Fibroblast of the conjunctiva (primary cell): ENCODE results near the gene SIL1.
"Not testable (repeated sequence)": the region's sequence is repeated elsewhere in the genome, so short reads cannot be mapped to it uniquely, and the experiment has no call there.

Experiments
- DNase-seq: peaks from one replicate; pipeline ENCODE4 v3.0.0-alpha.2; 2010; ENCODE audit warnings: low read depth

The SIL1 gene

DNA sequence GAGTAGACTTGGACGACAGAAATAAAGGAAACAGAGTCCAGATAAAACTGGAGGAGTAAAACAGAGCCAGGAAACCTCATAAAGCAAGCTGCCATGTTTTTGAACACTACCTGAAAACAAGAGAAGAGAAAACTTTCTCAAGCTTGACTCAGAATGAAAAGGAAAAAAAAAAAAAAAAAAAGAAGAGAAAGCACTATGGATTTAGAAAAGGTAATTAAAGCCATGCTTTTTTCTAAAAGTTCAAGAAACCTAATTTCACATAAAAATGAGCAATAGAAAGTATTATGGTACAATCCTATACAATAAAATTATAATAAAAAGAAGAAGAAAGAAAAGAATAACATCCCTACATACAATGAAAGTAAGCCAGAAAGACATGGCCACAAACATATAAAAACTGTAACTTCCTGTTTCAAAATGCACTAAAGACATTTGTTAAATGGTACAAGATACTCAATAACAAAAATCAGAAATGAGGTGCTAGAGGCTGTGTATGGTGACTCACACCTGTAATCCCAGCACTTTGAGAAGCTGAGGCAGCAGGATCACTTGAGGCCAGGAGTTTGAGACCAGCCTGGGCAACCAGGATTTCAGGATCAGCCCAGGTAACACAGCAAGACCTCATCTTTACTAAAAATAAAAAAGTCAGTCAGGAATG, 129.5 kb downstream of the SIL1 start:
- DNase-seq = no peak

DNA sequence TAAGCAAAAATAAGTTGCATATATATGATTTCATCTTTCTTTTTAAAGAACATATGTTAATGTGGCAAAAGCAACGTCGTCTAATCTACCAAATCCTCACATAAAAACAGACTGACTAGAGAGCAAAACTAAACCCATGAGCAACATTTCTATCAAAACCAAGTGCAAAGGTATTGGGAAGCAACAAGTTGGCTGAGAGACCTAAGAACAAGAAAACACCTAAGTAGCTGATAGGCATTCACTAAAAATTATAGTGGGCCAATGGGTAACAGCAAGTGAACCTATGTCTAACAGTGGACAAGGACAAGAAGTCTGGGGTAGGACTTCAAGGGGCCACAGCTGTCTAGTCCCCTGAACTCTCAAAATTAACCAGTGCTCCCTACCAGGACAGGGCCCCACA, 130.1 kb downstream of the SIL1 start:
- no peak for DNase-seq

DNA sequence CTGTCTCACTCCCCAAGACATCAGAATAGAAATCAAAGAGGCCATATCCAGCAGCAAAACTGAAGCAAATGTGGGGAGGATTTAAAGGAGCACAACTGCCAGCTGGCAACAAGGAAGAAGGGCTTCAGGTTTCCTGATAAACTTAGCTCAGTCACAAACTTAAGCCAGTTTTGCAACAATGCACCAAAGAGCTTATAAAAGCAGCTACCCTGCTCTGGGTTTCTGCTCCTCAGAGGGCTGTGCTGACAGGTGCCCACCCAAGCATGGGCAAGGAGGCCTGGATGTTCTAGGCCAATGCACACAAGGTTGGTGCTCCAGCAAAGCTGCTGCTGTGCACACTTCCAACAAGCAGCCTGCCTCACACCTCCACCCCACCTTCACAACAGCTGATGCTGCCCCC, 132.9 kb downstream of the SIL1 start:
- peak; percentile 9 for DNase-seq

DNA sequence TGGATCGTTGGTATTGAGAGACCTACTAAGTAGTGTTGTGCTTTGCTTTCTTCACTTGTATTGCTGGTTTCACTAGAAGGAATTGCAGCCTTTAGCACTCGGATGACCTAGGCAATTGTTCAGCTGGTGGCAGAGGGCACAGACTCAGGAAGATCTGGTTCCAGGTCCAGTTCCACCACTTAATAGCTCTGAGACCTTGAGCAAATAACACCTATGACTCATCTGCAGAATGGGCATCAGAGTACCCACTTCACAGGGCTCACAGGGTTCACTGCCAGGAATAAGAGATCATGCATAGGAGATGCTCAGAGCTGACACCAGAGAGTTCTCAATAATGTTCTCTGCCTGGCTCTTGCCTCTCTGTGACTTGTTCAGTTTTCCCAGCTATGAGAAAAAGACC, 133.6 kb downstream of the SIL1 start:
- DNase-seq = no peak

DNA sequence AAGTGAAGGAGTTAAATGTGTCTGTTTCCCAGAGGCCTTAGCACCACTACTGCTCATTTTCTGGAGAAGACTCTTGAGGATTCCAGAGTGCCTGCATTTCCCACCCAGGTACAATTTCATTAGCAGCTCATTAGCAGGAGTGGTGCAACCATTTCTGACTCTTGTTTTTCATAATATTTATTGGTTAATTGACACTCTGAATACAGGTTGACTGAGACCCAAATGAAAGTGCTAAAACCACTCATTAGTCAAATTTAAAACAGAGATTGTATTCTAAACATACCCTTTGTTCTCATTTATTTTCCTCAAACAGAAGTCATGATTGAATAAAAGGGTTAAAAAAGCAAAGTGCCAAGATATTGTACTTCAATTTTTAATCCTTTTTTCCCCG, 134.5 kb downstream of the SIL1 start:
- no peak for DNase-seq

DNA sequence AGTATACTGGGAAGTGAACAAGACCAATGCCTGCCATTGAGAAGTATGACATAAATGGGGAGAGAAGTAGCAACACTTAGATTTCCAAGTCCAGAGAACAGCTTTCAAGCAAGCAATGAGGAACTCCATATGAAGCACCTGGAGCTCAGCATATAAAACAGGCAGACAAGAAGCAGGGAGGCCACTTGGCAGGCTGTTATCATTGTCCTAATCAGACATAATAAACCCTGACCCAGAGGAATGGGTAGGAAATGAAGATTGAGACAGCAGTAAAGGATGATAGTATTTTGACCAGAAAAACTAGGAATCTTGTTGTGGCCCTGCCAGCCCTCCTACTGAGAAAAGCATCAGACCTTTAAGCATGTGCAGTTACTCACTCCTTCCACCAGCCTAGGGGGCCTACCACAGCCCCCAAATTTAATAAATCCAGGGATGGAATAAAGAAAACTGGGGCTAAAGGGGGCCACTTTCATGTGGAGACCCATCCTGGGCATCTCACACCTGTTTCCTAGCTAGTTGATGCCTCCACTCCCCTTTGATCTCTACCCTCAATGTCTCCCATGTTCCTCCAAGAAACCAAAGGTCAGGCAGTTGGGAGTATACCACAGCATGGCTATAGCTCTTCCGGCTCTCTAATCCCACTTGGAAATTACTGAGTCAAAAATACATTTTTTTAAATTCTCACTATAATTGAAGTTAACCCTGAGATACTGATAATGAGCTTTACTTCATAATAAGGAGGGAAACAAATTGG, 135.1 kb downstream of the SIL1 start:
- DNase-seq = no peak

DNA sequence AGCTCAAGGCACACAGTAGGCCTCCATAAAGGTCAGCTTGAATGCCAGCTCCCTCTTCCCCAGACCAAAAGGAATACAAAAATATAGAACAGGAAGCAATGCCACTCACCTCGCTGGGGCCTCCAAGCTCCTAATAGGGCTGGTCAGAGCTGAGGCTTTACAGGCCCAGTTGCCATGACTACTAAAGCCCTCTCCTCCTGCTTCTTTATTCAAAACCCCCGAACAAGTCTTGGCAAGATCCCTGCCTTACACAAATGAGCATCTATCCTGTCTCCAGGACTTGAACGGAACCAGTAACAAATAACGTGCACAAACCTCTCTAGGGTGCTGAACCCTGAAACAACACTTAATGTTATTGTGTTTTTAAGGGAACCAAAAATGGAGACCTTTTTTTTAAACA, 136.3 kb downstream of the SIL1 start:
- DNase-seq = peak; percentile 5

DNA sequence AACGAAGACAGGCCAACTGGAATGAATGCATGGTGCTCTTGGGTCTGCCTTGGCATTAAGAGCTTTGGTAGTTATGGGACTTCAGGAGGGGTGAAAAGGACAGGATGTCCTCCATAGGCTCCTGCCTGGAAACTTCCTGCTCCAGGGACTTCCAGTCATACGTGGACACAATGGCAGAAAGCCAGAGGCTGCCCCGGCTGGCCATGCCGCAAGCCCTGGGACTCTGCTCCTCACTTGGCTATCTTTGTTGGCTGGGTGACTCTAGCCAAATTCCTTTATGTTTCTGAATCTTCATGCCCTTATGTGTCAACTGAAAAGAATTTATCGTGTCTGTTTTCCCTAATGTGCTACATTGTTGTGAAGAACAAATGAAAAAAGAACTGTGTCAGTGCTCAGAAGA, 136.9 kb downstream of the SIL1 start:
- DNase-seq = peak; percentile 39

DNA sequence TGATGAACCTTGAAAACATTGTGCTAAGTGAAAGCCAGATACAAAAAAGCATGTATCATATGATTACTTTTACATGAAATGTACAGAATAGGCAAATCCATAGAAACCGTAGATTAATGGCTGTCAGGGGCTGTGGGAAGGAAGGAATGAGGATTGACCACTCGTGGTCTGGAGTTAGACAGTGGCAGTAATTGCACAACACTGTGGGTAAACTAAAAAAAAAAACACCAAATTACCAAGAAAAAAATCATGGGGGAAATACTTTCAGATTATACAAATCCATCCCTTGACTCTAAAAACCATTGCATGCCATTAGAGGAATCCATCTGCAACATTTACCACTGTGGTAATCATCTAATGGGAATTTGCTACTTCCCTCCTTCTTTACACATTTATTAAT, 140.0 kb downstream of the SIL1 start:
- DNase-seq = no peak

DNA sequence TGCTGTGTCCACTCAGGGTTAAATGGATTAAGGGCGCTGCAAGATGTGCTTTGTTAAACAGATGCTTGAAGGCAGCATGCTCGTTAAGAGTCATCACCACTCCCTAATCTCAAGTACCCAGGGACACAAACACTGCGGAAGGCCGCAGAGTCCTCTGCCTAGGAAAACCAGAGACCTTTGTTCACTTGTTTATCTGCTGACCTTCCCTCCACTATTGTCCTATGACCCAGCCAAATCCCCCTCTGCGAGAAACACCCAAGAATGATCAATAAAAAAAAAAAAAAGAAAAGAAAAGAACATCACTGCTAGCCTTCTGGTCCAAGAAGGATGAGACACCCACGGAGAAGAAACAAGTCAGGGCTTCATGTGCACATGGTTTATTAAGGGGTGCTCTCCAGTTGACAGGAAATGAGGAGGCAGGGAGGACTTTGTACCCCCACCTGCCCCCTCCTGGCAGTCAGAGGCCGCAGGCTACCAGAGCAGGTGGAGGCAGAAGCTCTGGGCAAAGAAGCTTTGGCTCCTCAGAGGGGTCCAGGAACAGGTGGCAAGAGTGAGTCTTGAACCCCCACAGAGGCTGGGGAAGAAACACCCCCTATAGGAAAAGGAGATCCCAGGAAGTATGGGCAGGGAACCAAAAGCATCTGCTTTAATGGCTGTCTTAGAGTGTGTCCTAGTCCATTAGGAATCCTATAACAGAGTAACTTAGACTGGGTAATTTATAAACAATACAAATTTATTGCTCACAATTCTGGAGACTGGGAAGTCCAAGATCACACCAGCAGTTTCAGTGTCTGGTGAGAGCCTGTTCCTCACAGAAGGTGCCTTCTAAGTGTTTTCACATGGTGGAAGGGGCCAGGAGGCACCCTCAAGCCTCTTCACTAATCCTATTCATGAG, 140.9 kb downstream of the SIL1 start:
- not testable (repeated sequence) for DNase-seq

DNA sequence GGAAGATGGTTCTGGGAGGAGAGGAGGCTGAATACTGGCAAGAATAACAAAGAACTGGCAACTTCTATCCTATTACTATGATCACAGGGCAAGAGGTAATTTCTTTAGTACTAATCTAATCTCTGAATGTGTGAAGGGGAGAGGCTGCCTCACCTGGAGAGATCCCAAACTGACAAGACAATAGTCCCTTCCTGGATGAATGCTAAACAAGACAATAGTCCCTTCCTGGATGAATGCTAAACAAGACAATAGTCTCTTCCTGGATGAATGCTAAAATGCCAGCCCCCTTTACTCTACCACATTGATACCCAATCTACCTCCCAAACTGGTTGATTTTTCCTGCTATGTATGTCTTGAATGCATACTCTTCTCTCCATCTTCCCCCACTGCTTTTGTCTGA, 145.2 kb downstream of the SIL1 start:
- no peak for DNase-seq

DNA sequence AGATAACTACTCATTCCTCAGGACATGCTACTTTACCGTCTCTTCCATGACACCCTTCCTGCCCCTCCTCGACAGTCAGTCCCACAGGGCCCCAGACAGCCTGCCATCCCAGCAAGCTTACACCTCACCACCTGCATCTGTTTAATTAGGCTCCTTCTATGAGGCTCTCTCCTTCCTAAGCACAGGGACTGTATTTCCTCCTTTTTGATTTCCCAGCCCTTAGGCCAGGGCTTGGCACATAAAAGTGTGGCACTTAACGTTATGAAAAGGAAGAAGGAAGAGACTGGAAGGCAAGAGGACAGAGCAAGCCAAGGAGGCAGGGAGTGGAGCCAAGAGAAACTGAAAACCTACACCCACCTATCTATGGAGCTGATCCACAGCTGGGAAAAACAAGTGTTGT, 146.8 kb downstream of the SIL1 start:
- no peak for DNase-seq

DNA sequence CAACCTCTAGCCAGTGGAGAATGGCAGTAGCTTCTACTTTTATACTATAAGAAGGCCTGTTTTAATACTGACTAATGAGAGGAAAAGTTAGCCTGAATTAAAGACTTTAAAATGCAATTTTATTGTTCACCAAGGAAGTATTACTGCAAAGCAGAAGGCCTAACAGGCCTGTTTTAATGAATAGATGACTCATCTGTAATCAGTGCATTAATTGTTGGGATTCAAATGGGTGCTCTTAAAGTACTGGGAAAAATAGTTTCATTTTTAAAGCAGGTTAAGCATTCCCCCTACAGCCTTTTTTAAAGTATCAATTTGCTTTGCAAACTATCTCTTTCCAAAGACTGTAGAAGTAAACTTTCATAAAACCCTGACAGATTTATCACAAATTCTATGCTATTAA, 147.7 kb downstream of the SIL1 start:
- no peak for DNase-seq

DNA sequence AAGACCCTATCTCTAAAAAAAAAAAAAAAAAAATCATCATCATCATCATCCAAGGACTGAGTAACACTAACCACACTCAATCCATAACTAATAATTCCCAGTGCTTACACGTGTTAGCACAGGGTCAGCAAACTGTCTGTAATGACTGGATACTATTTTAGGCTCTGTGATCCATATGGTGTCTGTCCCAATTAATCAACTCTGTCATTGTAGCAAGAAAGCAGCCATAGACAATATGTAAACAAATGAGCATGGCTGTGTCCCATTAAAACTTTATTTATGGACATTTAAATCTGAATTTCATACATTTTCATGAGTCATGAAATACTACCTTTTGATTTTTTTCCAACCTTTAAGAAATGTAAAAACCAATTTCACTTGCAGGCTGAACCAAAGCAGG, 148.4 kb downstream of the SIL1 start:
- no peak for DNase-seq

DNA sequence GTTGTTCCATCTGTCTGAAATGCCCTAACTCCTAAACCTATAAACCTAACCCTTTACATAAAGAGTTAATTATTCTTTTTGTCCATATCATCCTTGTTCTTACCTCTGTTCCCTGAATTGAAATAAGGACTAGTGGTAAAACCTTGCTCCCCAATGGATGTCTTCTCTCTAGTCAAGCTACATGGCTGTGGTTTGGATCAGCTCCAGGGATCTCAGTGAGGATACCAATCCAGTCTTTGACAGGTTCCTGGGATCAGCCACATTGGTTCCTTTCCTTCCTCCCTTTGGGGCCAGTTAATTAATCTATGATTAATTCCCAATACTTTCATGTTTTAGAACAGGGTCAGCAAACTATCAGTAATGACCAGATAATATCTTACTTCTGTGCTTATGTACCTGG, 151.6 kb downstream of the SIL1 start:
- no peak for DNase-seq

DNA sequence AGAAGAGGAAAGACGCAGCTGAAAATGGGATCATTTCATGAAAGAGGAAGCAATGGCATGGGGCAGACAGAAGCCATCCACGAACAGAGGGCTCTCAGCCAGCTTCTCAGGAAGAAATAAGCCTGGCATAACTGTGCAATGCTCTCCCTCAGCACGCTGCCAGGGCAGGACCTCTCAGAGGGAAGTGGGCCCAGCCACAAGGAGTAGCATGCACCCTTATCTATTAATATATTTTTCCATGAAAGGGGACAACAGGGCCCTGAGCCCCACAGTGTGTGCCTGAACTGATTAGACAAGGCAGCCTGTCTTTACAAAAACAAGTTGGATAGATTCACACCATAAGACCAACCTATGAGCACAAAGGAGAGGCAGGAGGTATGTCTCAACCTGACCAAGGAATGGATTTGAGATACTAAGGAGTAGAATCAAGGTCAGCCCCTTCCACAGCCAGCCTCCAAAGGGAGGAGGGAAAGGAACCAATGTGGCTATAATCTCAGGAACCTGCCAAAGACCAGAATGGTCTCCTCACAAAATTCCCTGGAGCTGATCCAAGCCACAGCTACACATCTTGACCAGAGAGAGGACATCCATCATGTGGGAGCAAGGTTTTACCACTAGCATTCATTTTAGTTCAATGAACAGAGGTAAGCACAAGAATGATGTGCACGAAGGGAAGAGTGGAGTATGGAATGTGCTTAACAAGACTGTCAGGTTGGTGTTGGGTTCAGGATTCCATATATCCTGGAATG, 154.8 kb downstream of the SIL1 start:
- no peak for DNase-seq

DNA sequence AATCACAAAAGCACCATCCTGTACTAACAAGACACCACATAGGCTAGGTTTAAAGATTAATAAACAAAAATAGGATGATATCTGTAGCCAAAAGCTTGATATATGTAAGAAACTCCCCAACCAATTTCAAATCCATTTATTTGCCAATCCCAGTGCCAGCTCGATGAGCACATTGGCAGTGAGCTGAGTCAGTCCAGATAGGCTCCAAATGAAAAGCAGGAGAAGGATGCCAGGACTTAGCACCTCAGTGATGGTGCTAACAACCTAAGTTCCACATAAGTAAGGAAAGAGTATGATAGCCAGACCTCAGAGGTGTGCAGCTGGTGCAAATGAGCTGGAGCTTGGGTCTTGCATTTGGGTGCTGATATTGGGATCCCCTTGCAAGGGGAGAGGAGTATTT, 158.1 kb downstream of the SIL1 start:
- DNase-seq = no peak

DNA sequence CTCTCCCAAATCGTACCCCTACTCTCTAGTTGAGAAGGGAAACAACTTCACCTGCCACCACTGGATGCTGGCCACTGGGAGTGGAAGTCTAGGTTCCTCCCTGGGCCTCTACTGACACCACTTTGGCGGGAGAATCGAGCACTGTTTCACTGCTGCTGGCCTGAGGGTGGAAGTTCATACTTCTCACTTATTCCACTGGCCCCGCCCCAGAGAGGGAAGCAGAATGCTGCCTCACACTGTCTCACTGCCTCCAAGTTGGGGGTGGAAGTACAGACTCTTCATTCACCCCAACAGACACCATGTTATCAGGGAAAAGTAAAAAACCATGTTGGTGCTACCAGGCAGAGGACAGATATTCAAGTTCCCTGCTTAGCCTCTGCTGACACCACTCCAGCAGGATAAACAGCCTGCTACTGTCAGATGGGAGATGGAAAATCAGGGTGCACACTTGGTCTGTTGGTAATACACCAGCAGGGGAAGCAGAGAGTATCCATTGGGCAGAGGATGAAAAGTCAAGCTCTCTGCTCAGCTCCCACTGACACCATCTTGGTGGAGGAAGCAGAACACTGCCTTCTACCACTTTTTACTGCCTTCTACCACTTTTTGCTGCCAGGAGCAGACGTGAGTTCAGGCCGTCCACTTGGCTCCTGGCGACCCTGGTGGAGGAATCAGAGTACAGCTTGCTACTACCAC, 159.4 kb downstream of the SIL1 start:
- no peak for DNase-seq

DNA sequence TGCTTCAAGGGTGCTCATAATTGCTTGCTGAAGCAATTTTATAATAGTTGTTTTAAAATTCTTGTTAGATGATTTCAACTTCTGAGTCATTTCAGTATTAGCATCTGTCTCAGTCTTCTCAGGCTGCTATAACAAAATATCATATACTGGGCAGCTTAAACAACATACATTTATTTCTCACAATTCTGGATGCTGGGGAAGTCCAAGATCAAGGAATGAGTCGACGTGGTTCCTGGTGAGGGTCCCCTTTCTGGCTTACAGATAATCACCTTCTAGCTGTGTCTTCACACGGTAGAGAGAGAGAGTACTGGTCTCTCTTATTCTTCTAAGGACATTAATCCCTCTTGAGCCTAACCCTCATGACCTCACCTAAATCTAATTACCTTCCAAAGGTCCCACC, 160.4 kb downstream of the SIL1 start:
- DNase-seq = no peak

DNA sequence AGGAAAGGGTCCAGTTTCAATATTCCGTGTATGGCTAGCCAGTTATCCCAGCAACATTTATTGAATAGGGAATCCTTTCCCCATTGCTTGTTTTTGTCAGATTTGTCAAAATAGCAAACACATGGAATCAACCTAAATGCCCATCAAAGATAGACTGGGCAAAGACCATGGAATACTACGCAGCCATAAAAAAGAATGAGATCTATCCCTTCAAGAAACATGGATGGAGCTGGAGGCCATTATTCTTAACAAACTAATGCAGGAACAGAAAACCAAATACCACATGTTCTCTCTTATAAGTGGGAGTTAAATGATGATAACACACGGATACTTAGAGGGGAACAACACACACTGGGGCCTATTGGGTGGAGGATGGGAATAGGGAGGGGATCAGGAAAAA, 161.8 kb downstream of the SIL1 start:
- not testable (repeated sequence) for DNase-seq

DNA sequence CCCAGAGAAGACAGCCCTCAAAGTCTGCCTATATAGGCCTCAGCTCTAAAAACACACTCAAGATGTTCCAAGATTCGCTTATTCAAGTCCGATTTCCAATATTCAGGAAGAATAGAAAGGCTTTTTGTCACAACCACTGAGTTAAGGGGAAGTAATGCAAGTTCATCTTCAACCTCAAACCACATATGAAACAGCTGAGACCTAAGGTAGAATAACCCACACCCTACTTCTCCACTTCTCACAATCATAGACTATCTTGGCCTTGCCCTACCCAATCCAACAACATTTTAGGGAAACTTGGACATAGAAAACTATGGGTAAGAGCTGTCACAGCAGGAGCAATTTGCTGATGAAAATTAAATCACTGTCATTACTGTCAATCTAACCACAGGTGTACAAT, 171.0 kb downstream of the SIL1 start:
- no peak for DNase-seq

DNA sequence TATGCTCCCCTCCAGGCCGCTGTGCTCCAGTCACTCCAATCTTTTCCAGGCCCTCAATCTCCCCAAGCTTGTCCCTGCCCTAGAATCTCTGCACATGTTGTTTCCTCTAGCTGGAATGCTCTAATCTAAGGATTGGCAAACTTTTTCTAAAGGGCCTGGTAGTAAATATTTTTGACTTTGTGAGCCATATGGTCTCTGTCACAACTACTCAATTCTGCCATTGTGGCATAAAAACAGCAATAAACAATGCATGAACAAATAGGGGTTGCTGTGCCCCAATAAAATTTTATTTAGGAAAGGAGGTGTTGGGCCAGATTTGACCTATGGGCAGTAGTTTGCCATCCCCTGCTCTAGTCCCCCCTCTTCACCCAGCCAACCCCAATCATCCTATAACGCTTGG, 172.5 kb downstream of the SIL1 start:
- DNase-seq = no peak
